GM10266 (cell line): Measurements from ENCODE around the gene RALGPS2.

Source experiments
- DNase-seq: peaks from one replicate; pipeline ENCODE4 v3.0.0; 2012; ENCODE audit errors: extremely low spot score
- CTCF ChIP-seq: IDR thresholded peaks from 2 replicates; pipeline ENCODE4 v1.5.1; 2012; ENCODE audit warnings: mild to moderate bottlenecking, low read depth; ENCODE audit not compliant: control insufficient read depth, insufficient read depth; ENCODE audit errors: missing control alignments

RALGPS2 gene

GRCh38 chr1:178797590-178797989 lies 72.5 kb downstream of the RALGPS2 start:
- no peak for DNase-seq
- no peak for TF ChIP-seq CTCF

- no peak for TF ChIP-seq CTCF
- DNase-seq = no peak
Measured at GRCh38 chr1:178798232-178798861, 73.3 kb downstream of the RALGPS2 start.

GRCh38 chr1:178802873-178803272 lies 77.8 kb downstream of the RALGPS2 start:
- DNase-seq = no peak
- TF ChIP-seq CTCF = no peak

GRCh38 chr1:178806665-178807300 lies 81.7 kb downstream of the RALGPS2 start:
- no peak for DNase-seq
- no peak for TF ChIP-seq CTCF

GRCh38 chr1:178808529-178808928 lies 83.5 kb downstream of the RALGPS2 start:
- TF ChIP-seq CTCF = no peak
- DNase-seq = no peak

- TF ChIP-seq CTCF = no peak
Measured at GRCh38 chr1:178810585-178810984, 85.5 kb downstream of the RALGPS2 start.

GRCh38 chr1:178818416-178818815 lies 93.4 kb downstream of the RALGPS2 start:
- no peak for TF ChIP-seq CTCF
- no peak for DNase-seq

More at GRCh38 chr1:178810585-178810984, 85.5 kb downstream of the RALGPS2 start:
- no peak for DNase-seq
